CD4-positive, alpha-beta T cell treated with Interferon gamma for 1 hour (primary cell): ENCODE results near the gene CXCL12.

Experiments used
- DNase-seq: peaks from one replicate; pipeline ENCODE4 v3.0.0-alpha.2; 2020

Gene CXCL12

DNA sequence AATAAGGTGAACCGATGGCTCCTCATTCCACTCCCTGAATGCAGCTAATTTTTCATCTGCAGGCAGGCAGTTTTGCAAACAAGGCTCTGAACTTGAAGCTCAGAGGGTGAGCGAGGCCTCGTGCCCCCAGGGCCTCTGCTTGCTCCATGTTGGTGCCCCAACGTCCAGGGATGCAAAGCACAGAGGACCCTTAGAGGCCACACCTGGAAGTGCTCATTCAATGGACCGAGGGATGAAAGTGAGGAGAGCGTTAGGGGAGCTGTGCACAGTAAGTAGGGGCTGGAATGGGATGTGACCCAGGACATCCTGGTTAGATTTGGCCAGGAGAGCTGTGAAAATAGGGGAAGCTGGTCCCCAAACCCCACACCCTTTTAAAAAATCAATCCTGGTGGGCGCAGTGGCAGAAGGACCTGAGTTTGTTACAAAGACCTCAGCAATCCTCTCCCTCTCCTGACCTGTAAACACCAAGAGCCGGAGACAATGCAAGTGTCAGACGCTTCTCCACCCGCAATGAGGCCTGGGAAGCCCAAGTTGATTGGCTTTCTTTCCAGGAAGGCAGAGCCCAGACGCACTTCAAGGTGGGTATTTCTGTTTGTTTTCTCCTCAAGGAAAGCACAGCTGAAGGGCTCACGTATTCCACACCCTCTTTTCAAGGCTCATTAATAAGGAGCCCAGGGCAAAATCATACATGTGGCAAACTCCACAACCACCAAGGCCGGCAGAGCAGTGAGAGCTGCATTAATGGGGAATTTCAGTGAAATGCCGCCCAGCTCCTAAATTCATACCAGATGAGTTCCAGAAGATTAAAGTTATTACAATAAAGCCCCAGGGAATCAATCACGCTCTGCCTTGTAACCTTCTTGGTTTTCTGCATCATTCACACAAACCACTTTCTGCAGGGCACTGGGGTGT is 14.1 kb upstream of the CXCL12 start:
- no peak for DNase-seq

DNA sequence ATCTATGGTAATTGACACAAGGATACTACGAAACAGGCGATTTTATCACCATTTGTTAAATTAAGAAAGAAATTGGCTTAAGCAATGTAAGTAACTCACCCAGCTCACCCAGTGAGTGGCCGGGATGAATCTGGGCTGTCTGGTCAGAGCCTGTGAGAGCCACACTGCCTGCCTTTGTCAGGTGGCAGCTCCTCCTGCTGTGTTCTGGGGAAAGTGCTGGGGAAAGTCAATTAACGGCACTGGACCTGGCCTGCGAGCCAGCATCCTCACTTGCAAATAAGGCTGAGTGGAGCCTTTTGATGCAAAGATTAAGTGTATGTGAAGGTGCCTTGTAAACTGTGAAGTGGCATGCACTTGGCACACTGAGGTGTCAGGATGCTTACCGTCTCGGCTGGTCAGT is 13.4 kb upstream of the CXCL12 start:
- no peak for DNase-seq

DNA sequence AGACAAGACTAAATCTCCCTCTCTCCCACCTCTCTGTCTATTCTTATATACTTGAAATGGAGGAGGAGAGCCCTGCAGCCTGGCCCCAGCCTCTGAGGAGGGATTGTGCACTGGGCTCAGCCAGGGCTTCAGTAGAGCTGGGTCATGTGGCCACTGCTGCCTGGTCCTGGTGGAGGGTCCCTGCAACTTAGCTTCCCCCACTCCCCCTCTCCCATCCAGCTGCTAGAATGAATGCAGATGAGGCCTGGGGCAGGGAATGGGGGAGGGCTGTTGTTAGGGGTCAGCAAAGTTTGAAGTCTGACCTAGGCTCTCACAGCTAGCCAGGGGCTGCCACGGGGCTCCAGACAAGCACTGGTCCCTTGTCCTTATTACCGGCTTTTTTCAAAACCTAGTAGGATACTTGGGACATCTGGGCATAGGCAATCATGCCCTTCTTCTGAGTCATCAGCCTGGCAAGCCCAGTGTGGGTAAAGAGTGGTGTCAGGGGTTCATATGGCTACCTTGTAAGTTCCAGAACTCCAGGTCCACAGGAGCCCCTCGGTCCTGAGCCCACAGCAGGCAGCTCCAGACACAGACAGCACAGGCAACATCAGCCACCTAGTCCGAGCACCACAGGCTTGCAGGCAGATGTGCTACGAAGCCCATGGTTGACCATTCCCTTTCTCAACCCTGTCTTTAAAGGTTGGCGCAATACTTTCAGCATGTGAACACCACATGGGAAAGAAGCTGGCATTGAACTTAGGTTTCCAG is 12.8 kb upstream of the CXCL12 start:
- no peak for DNase-seq

DNA sequence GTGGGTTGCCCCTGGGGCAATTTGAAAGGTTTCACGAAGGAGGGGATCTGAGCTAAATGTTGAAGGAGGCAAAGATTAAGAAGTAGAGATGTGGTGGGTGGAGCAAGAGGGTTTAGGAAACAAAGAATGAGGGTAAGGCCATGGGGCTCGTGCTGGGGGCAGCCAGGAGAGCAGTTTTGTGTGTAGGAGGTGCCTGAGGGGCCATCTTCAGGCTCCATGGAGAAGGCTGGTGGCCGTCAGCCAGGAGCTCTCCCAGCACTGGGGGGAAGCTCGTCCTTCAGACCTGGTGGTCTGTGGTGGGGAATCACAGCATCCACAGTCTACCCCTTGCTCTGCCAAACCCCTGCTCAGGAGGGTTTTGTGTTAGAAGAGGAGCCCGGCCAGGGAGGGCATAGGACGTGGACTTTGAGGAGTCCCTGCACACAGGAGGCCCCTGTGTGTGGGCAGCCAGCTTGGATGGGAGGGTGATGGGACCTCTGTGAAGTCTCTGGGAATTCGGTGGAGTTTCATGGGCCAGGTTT is 11.8 kb upstream of the CXCL12 start:
- no peak for DNase-seq

DNA sequence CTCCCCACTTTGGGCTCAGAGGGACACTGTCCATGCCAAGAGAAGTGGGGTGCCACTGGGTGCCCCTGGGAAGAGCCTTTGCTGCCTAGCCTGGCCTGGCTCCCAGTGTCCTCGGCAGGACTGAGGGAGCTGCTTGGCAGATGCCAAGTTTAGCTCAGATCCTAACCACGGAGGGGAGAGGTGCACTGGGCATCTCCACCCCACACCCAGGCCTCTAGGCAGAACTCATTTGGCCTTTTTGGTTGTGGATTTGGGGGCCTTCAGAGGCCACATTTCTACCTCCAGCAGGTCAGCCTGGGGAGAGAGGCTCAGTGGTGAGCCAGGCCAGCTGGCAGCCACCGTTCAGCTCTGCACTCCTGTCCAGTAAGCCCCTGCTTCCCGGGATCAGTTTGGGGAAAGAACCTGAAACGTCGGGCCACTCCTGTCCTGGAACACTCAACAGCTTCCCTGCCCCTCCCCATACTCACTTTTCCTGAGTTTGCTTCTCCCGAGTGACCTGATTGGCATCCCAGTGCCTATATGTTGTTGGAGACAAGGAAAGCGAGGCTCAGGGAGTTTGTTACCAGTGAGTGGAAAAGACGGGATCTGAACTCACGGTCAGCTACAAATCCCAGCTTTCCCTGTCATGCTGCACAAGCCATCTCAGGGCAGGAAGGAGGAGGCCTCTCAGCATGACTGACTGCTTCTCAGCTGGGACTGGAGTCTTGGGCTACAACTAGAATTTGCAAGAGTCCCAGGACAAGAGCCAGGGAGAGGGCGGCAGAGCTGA is 11.2 kb upstream of the CXCL12 start:
- DNase-seq: no peak

DNA sequence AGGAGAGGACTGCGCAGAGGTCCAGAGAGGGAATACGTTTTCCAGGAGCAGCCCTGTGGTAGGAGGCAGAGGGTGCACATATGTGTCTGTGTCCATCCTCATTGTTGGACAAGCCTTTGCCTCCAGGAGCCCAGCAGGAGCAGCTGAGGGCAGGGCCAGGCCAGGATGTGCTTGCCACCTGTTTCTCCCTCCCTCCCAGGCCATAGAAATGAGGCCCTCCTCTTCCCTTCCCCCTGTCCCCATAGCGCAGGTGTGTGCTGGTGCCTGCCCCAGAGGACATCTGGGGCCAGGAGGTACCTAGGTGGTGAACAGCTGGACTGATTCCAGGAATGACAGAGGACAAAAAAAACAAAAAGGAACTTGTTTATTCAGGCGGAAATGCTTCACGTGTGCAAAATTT is 10.5 kb upstream of the CXCL12 start:
- DNase-seq: no peak

DNA sequence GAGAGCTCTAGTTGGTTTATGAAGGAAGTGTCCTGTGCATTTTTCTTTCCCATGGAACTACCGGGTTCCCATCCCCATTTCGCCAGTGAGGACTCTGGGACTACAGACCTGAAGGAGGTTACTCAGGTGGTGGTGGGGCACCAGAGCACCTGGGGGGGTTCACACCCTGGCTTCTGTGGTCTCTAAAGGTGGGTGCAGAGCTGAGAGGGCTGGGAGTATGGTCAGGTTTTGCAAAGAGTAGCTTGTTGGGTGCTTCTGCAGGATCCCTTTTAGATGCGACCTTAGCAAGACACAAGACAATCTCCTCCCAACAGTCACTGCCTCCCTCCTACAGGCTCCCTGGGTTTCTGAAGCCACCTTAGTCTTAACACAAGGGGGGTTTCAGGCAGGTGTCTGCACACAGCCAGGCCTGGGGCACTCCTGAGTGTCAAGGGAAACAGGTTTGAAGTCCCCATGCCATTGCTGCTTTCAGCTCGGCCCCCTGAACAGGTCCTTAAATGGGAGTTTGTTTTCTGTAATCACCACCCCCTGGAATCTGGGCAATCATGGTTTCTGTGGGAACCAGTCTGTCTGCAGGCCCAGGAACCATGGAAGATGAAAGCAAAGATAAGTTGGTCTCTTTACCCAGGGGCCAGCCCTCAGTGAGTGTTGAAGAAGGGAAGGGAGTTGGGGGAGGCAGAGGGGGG is 9.9 kb upstream of the CXCL12 start:
- DNase-seq: no peak

DNA sequence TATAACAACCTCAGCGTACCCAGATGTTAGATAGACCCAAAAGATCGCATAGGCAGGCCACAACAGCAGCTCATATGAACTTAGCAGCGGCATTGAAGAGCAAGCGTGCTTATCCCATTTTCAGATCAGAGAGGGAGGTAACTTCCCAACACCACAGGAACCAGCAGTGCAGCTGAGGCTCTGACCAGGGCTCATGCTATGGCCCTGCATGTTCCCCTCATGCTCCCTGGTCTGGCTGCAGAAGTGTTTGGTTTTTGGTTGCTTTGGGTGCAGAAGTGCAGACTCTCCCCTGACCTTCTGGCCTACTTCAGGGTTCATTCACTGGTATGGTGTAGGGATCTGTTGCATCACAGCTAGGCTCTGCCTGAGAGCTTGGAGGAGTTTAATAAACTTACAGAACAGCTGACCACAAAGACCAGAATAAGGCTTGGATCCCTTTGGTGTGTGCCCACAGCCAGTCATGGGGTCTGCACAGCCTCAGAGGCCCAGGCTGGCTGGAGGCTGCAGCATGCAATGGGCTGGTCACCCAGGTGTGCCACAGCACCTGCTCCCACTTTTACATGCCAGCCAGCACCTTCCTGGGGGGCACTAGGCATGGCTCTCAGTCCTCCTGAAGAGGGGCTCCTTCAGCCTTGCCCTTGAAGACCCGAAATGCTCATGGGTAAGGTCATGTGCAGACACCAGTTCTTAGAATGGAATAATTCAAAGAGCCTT is 9.1 kb upstream of the CXCL12 start:
- no peak for DNase-seq

DNA sequence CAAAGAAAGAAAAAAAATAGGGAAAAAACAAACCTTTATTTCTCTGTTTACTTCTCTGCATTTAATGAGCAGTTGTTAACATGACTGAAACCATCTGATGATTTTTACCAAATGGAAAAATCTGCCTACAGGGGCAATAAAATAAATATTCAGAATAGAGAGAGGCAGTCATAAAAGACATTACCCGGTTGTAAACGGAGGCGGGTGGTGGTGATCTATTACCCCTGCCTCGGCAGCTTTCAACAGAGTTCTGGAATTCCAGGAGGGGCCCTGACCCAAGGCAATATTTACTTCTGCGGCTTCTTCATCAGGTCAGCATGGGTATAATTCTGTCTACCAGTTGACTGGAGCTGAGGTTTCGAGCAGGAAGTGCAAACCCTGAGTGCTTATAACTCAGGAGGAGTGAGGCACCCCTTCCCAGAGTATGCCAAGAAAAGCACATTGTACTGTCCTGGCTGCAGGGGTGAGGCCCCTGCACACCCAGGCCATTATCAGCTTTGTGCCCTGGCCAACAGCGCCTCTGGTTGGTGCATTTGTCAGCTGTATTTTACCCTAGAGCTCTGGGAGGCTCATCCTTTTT is 8.2 kb upstream of the CXCL12 start:
- DNase-seq: no peak

DNA sequence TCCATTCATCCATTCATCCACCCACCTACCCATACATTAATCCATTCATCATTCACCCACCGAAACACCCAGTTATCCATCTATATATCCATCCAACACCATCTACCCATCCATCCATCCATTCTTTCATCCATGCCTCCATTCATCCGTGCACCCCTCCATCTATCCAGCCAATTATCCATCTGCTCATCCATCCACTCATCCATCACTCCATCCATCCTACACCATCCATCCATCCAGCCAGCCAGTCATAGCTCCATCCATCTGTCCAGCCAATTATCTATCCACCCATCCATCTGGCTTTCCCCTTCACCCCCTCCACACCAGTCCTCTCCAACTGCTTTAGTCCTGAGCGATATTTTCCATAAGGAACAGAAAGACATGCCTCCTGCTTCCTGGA is 7.5 kb upstream of the CXCL12 start:
- DNase-seq: no peak

DNA sequence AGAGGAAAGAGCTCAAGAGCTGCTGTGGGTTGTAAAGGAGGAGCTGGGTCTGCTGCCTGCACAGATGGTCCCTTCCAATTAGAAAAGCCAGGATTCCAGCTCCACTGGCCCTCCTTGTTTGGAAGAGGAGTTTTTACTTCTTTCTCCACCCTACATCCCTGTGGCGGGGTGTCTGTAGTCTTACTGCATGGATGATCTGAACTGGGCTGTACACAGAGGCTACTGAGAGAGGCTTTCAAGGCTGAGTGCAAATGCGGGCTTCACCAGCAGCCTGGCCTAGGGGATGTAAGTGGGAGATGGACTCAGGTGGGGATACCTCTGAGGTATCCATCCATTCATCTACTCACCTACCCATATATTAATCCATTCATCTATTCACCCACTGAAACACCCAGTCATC is 7.1 kb upstream of the CXCL12 start:
- no peak for DNase-seq

DNA sequence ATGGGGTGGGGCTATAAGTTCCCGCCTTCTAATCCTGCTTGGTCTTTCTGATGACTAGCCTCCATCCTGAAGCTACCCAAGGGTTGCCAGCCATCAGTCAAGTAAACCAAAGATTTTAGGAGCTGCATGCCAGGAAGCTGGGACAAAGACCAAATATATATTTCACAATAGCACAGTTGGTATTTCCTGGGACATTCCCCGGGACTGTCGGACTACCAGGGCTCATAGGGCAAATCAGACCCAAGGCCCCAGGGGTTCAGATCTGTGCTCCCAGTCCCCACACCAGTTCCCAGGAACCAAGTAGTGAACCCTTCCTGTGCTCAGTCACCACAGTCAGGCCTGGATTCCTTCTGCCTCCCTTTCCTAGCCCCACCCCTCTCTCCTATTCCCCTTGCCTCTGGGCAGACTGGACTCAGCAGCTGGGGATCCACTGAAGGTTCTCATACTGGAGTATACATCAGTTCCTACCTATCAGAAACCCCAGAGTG is 5.7 kb upstream of the CXCL12 start:
- no peak for DNase-seq

DNA sequence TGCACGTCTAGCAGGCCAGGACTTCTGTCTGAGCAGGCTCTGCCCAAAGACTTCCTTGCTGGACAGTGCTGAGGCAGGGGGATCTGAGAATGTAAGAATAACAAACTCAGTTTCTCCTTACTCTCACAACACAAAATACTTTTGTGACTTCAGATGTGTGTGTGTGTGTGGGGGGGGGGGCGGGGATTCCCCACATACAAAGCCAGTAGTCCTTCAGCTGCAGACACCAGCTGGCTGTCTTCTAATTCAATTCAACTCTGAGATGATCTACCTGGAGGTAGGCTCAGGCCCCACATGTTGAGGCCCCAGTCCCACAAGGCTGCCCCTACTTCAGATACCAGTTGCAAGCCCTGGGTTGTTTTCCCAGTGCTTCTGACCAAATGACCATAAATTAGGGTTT is 4.7 kb upstream of the CXCL12 start:
- no peak for DNase-seq

DNA sequence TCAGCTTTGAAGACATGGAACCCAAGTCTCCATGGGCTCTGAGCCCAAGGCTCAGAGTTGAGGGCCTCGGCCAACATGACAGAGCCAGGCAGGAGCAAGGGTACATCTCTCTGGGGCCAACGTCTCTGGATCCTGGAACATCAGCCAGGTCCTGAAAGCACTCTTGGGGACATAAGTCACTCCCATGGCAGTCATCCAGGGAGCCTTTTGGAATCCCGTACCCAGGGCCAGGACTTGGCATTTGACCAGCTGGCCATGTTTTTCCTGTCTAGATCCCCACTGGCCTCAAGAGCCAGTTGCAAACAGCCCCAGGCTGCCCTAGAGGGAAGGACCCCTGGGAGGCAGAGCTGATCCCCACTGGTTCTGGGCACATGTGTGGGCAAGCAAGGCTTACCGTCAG is 4.3 kb upstream of the CXCL12 start:
- DNase-seq: no peak

DNA sequence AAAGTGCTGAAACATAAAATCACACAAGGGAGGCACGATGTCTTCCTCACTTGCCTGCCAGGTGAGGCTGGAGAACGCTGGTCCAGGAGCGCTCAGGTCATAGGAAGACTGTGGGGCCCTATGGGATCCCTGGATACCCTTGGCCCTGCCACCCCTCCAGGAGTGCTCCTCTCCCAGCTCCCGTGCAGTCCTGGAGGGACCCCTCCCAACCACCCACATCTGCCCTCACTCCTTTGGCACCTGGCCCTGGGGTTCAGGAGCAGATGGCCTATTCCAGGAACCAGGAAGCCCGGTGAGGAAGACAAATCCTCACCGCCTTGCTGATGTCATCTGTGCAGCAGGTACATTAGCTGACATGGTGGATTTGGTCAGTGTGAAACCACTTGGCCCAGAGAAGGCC is 3.7 kb upstream of the CXCL12 start:
- DNase-seq: no peak

DNA sequence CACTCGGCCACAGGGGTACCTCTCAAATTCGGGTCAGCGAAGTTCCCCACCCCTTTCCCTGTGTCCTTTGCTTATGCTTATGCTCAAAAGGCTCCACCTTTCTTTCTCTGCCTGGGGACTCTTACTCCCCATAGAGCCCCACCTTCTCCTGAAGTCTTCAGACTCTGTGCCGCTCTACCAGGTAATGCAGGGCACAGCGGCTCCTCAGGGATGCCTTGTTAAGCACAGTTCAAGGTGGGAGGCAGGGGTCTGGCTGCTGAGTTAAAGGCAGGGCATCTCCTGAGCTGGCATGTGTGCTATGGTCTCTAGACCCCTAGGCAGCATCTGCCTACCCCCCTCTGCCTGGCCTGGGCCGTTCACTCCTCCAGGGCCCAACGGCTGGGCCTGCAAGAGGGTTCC is 3.0 kb upstream of the CXCL12 start:
- no peak for DNase-seq

DNA sequence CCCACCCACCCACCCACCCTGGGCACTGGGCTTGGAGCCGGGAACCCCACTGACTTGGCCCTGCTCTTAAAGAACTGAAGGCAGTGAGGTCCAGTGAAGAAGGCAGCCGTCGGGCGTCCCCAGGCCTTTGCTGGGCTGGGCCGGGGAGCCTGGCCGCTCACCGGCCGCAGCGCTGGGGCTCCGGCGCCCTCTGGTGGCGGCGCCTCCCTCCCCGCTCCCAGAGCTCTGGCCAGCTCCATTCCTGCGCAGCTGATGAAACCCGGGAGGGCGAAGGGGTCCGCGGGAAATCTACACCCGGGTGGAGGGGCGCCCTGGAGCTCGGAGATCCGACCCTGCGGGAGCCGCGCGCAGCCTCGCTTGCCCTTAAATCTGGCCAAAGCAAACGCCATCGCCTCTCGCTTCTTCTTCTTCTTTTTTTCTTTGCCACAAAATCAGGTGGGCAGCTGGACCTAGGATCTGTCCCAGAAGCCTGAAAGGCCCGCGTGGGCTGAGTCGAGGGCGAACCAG is 1.7 kb upstream of the CXCL12 start:
- DNase-seq: no peak

DNA sequence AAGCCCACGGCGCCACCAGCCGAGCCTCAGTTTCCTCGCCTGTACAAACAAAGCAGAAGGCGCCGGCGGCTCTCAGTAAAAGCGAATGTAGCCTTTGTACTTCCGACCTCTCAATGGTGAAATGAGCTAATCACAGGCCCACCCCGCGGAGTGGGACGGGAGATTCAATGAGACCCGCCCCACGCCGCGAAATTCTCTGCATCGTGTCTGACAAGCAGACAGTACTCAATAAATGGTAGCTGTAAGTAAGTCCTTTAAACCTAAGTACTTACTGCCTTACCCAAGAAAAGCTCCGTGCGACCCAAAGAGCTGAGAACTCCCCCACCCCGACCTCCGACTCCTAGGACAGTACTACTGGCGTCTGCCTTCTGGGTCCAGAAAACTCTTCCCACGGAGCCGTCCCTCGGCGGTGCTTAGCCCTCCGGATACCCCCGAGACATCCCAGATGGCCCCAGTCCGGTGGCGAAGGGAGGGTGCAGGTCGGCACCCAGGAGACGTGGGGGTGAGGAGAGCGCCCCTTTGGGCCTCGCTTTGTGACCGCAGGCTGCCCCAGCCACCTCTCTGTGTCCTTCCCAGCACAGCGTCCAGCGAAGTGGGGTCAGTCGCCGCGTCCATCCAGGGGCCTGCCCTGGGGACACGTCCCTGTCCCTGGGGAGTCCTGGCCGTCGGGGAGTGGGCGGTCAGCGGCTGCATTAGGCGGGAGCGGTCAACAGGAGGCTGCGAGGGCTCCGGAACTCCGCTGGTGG is 972 bp upstream of the CXCL12 start:
- DNase-seq: no peak

DNA sequence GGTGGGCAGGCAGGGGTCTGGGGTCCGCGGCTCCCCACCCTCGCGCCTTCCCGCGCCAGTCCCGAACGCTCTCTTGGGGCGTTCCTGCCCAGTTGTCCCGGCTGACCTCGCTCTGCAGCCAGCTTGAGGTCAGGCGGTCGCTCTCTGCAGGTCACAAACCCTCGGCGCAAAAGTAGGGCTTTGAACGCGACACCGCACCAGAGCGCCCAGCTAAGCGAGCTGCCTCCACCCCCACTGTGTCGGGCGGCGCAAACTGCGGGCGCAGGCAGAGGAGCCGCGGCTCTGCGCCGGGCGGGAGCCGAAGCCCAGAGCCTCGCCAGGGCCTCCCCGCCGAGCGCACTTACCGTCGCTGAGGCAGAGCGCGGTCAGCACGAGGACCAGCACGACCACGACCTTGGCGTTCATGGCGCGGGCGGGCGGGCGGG is 284 bp downstream of the CXCL12 start:
- no peak for DNase-seq
